HepG2 (cell line): ENCODE measurements around the gene RBM19.

Experiments
- DR1 ChIP-seq: sonication (generic); formaldehyde crosslinking; IDR thresholded peaks from 2 replicates; pipeline ENCODE4 v1.8.0; 2021; ENCODE audit warnings: mild to moderate bottlenecking, missing genetic modification reagents, inconsistent platforms
- JDP2 ChIP-seq: sonication (generic); formaldehyde crosslinking; IDR thresholded peaks from 2 replicates; pipeline ENCODE4 v1.8.1; 2022; ENCODE audit warnings: missing genetic modification reagents, borderline replicate concordance
- NR2C2 ChIP-seq: sonication (generic); formaldehyde crosslinking; IDR thresholded peaks from 2 replicates; pipeline ENCODE4 v1.4.0; 2020; ENCODE audit warnings: missing genetic modification reagents, mild to moderate bottlenecking, moderate library complexity, borderline replicate concordance
- SIN3A ChIP-seq: IDR thresholded peaks from 2 replicates; pipeline ENCODE4 v1.6.1; 2011; ENCODE audit warnings: low read depth, mild to moderate bottlenecking, control low read depth, low read length, borderline replicate concordance
- ZNF776 ChIP-seq: sonication (generic); formaldehyde crosslinking; IDR thresholded peaks from 2 replicates; pipeline ENCODE4 v1.4.0; 2020; ENCODE audit warnings: mild to moderate bottlenecking, missing genetic modification reagents

GRCh38 chr12:113812411-113813228 lies 153.5 kb downstream of the RBM19 start:
- no peak for TF ChIP-seq DR1 (CRISPR knock-in tag)
- TF ChIP-seq SIN3A = no peak
- no peak for TF ChIP-seq ZNF776 (CRISPR knock-in tag)
- no peak for TF ChIP-seq NR2C2 (CRISPR knock-in tag)
- no peak for TF ChIP-seq JDP2 (CRISPR knock-in tag)
